Measurements from ENCODE around the gene PLCB1.
A peak's percentile ranks its signal among the peaks of the same experiment; 100 is the strongest.

- TF ChIP-seq CTCF (IDR thresholded peaks at IDR 0.05; ENCODE audit: poor library complexity) (peak; percentile 7), EZH2 (IDR thresholded peaks at IDR 0.05; ENCODE audit: borderline replicate concordance) (no peak)
These were observed 229.1 kb downstream of the PLCB1 start for GRCh38 chr20:8361006-8361652.

Measured in hepatocyte (in vitro differentiated cells).